ENCODE results near the gene ZCCHC4.

Gene ZCCHC4

GRCh38 chr4:25376754-25377571 lies 64.4 kb downstream of the ZCCHC4 start, which contains the start of gene ANAPC4:
Gene ANAPC4, plus strand, starts transcription at chr4:25377263. Its CDS starts 165 bp downstream, at chr4:25377428.
- DNase-seq (ENCODE audit: low read depth in 2 of 3, low spot score in 2 of 3), result peak; percentile 92 to 96 (median 96)

GRCh38 chr4:25377572-25378436 lies 65.2 kb downstream of the ZCCHC4 start:
- DNase-seq (ENCODE audit: low read depth in 2 of 3, low spot score in 2 of 3), result no peak

- no peak for DNase-seq (ENCODE audit: low read depth in 2 of 3, low spot score in 2 of 3)
These were observed 65.8 kb downstream of the ZCCHC4 start for GRCh38 chr4:25378437-25378743.

GRCh38 chr4:25379591-25379990 lies 67.0 kb downstream of the ZCCHC4 start:
- no peak for DNase-seq (ENCODE audit: low read depth in 2 of 3, low spot score in 2 of 3)

- no peak for DNase-seq (ENCODE audit: low read depth in 2 of 3, low spot score in 2 of 3)
These were observed 71.1 kb downstream of the ZCCHC4 start for GRCh38 chr4:25383647-25384046.

GRCh38 chr4:25386926-25387325 lies 74.4 kb downstream of the ZCCHC4 start:
- no peak for DNase-seq (ENCODE audit: low read depth in 2 of 3, low spot score in 2 of 3)

- no peak for DNase-seq (ENCODE audit: low read depth in 2 of 3, low spot score in 2 of 3)
These were observed 84.7 kb downstream of the ZCCHC4 start for GRCh38 chr4:25397305-25397704.

GRCh38 chr4:25399510-25399909 lies 86.9 kb downstream of the ZCCHC4 start:
- no peak for DNase-seq (ENCODE audit: low read depth in 2 of 3, low spot score in 2 of 3)

- DNase-seq (ENCODE audit: low read depth in 2 of 3, low spot score in 2 of 3), result no peak
These were observed 88.5 kb downstream of the ZCCHC4 start for GRCh38 chr4:25401066-25401465.

GRCh38 chr4:25402521-25402920 lies 89.9 kb downstream of the ZCCHC4 start:
- no peak for DNase-seq (ENCODE audit: low read depth in 2 of 3, low spot score in 2 of 3)

- DNase-seq (ENCODE audit: low read depth in 2 of 3, low spot score in 2 of 3), result no peak
These were observed 91.1 kb downstream of the ZCCHC4 start for GRCh38 chr4:25403699-25404098.

GRCh38 chr4:25405453-25405852 lies 92.9 kb downstream of the ZCCHC4 start:
- no peak for DNase-seq (ENCODE audit: low read depth in 2 of 3, low spot score in 2 of 3)

- no peak for DNase-seq (ENCODE audit: low read depth in 2 of 3, low spot score in 2 of 3)
These were observed 93.6 kb downstream of the ZCCHC4 start for GRCh38 chr4:25406081-25406692.

- no peak for DNase-seq (ENCODE audit: low read depth in 2 of 3, low spot score in 2 of 3)
These were observed 98.4 kb downstream of the ZCCHC4 start for GRCh38 chr4:25410820-25411529.

GRCh38 chr4:25413261-25413660 lies 100.7 kb downstream of the ZCCHC4 start:
- DNase-seq (ENCODE audit: low read depth in 2 of 3, low spot score in 2 of 3), result no peak

- no peak for DNase-seq (ENCODE audit: low read depth in 2 of 3, low spot score in 2 of 3)
These were observed 104.4 kb downstream of the ZCCHC4 start for GRCh38 chr4:25417014-25417413.

All from activated CD8-positive, alpha-beta memory T cell treated with anti-CD3 and anti-CD28 coated beads for 48 hours (primary cell).